WTC11 (cell line): ENCODE data around the gene CDC25B. TPM values are rescaled to one million over a fixed set of nuclear protein-coding genes. Genes with fewer than 3 reads are reported as not detected.

ENCODE experiments used
- ATAC-seq: fragments of 200-7000 bp; cut with Tn5 transposase; 2 replicates; pipeline ENCODE4 v1.10.0; 2021; ENCODE audit warnings: mild to moderate bottlenecking, moderate library complexity
- CTCF ChIA-PET: fragments of 300-600 bp; sonication (Branson Sonifier 250); formaldehyde crosslinking; loops from one replicate; lab custom pipeline; 2021; ENCODE audit warnings: antibody characterized with exemption; lab: Charles Lee
- POLR2A ChIA-PET: fragments of 350-600 bp; sonication (Branson Sonifier 250); formaldehyde crosslinking; loops from one replicate; lab custom pipeline; 2021; ENCODE audit warnings: antibody characterized with exemption; lab: Charles Lee
- DNase-seq: peaks from one replicate; pipeline ENCODE4 v3.0.0; 2021; ENCODE audit warnings: low spot score
- H3K27ac Mint-ChIP-seq: 2 replicates; pipeline ENCODE4 v1.8.0; 2021; ENCODE audit warnings: mixed read lengths
- H3K27me3 Mint-ChIP-seq: 2 replicates; pipeline ENCODE4 v1.8.0; 2021; ENCODE audit warnings: low read depth, mild to moderate bottlenecking, moderate library complexity, mixed read lengths
- H3K36me3 Mint-ChIP-seq: 2 replicates; pipeline ENCODE4 v1.8.0; 2021; ENCODE audit warnings: mixed read lengths
- H3K4me1 Mint-ChIP-seq: 2 replicates; pipeline ENCODE4 v1.8.0; 2022; ENCODE audit warnings: mixed read lengths
- H3K4me3 Mint-ChIP-seq: 2 replicates; pipeline ENCODE4 v1.8.0; 2021; ENCODE audit warnings: mild to moderate bottlenecking, moderate library complexity, mixed read lengths
- H3K9me3 Mint-ChIP-seq: 2 replicates; pipeline ENCODE4 v1.8.0; 2021; ENCODE audit warnings: mixed read lengths
- CREB1 ChIP-seq: sonication (generic); formaldehyde crosslinking; IDR thresholded peaks from 2 replicates; pipeline ENCODE4 v1.8.0; 2023; ENCODE audit warnings: mild to moderate bottlenecking, missing genetic modification reagents
- GABPB1 ChIP-seq: sonication (generic); formaldehyde crosslinking; IDR thresholded peaks from 2 replicates; pipeline ENCODE4 v1.8.1; 2023; ENCODE audit warnings: mild to moderate bottlenecking, missing genetic modification reagents
- GRHL2 ChIP-seq: fragments of 250-450 bp; sonication (Bioruptor Pico); IDR thresholded peaks from 2 replicates; pipeline ENCODE4 v1.8.0; 2022; ENCODE audit warnings: mild to moderate bottlenecking, moderate library complexity; ENCODE audit not compliant: insufficient replicate concordance, severe bottlenecking
- KAT7 ChIP-seq: sonication (generic); formaldehyde crosslinking; IDR thresholded peaks from 2 replicates; pipeline ENCODE4 v1.8.1; 2023; ENCODE audit warnings: missing genetic modification reagents, mild to moderate bottlenecking, borderline replicate concordance
- NFYB ChIP-seq: sonication (generic); formaldehyde crosslinking; conservative IDR thresholded peaks from 2 replicates; pipeline ENCODE4 v1.8.0; 2022; ENCODE audit warnings: low read depth, missing genetic modification reagents
- NR2C2 ChIP-seq: sonication (generic); formaldehyde crosslinking; IDR thresholded peaks from 2 replicates; pipeline ENCODE4 v1.8.0; 2022; ENCODE audit warnings: mild to moderate bottlenecking, missing genetic modification reagents
- ZNF423 ChIP-seq: fragments of 250-450 bp; sonication (Bioruptor Pico); IDR thresholded peaks from 2 replicates; pipeline ENCODE4 v2.1.2; 2022; ENCODE audit warnings: mild to moderate bottlenecking, moderate library complexity
- total RNA-seq: library from RNA; stranded (reverse); gene quantifications from 3 replicates; pipeline ENCODE4 v1.2.3, GENCODE V29; 2021
- TF ChIP-seq, protein P1 (sequence below): fragments of 200-600 bp; IDR thresholded peaks from 2 replicates; pipeline ENCODE4 v1.8.0; 2022; ENCODE audit warnings: antibody characterized with exemption
- TF ChIP-seq, protein P2 (sequence below): sonication (generic); formaldehyde crosslinking; IDR thresholded peaks from 2 replicates; pipeline ENCODE4 v1.8.1; 2023; ENCODE audit warnings: mild to moderate bottlenecking, missing genetic modification reagents
- TF ChIP-seq, protein P3 (sequence below): sonication (generic); formaldehyde crosslinking; IDR thresholded peaks from 2 replicates; pipeline ENCODE4 v1.8.0; 2022; ENCODE audit warnings: mild to moderate bottlenecking, missing genetic modification reagents
- TF ChIP-seq, protein P4 (sequence below): fragments of 250-450 bp; sonication (Bioruptor Pico); IDR thresholded peaks from 2 replicates; pipeline ENCODE4 v1.9.0; 2021; ENCODE audit warnings: mild to moderate bottlenecking

CDC25B gene
- total RNA-seq, 1 experiment from 2014 or later, result 37.4 TPM

DNA sequence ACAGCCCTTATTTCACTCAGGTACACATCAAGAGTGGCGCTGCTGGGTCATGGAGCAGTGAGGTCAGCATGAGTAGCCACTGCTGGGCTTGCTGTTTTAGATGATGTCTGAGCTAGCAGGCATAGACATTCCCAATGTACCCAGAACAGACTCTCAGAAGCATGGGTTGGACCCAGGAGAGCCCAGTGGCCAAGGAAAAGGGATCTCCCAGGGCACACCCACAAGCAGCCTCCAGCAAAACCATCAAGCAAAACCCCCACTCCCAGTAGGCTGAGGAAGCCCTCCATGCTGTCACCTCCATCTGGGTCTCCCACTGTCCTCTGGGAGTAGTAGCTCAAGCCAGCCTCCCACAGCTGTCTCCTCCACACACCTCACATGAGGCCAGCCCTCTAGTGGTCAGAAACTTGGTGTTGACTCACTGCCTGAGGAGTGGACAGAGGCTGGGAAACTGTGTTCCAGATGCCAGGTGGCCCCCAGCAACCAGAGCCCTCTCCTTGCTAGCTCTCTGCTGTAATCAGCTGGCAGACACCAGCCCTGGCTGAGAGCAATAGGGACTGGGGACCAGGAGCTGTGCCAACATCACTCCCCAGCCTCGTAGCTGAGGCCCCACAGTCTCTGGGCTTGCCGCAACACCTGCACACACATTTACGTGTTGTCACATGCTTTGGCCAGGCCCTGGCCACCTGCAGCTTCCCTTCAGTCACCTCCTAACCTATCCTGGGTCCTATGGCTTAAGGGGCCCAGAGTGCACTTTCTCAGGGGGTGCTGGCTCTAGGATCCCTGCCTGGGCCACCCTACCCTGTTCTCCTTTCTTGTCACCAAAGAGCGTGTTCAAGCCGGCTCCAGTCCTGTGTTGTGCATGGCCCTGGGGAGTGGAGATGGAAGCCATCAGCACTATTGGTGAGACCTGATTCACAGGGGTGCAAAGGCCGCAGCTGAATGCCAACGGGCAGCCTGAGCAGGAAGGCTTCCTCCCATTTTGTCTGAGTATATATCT is 22.3 kb downstream of the CDC25B start:
- Mint-ChIP-seq H3K27ac (peak overlapping the region; percentile 11; the same call in 1 of the 2 replicates), H3K36me3 (no peaks in the 10 kb centered on the region), H3K4me1 (peaks cover 28% of the 10 kb centered on the region), H3K9me3 (no peaks in the 10 kb centered on the region), H3K27me3 (no peaks in the 10 kb centered on the region), H3K4me3 (no peak overlapping the region)
- TF ChIP-seq NFYB (CRISPR knock-in tag) (no peak), ZNF423 (CRISPR knock-in tag) (no peak), GABPB1 (peak; percentile 56; the same call in 1 of the 2 replicates), KAT7 (CRISPR knock-in tag) (no peak), NR2C2 (CRISPR knock-in tag) (no peak)
- TF ChIP-seq, protein P1, sequence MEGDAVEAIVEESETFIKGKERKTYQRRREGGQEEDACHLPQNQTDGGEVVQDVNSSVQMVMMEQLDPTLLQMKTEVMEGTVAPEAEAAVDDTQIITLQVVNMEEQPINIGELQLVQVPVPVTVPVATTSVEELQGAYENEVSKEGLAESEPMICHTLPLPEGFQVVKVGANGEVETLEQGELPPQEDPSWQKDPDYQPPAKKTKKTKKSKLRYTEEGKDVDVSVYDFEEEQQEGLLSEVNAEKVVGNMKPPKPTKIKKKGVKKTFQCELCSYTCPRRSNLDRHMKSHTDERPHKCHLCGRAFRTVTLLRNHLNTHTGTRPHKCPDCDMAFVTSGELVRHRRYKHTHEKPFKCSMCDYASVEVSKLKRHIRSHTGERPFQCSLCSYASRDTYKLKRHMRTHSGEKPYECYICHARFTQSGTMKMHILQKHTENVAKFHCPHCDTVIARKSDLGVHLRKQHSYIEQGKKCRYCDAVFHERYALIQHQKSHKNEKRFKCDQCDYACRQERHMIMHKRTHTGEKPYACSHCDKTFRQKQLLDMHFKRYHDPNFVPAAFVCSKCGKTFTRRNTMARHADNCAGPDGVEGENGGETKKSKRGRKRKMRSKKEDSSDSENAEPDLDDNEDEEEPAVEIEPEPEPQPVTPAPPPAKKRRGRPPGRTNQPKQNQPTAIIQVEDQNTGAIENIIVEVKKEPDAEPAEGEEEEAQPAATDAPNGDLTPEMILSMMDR, result peak; percentile 43
- TF ChIP-seq, protein P2, sequence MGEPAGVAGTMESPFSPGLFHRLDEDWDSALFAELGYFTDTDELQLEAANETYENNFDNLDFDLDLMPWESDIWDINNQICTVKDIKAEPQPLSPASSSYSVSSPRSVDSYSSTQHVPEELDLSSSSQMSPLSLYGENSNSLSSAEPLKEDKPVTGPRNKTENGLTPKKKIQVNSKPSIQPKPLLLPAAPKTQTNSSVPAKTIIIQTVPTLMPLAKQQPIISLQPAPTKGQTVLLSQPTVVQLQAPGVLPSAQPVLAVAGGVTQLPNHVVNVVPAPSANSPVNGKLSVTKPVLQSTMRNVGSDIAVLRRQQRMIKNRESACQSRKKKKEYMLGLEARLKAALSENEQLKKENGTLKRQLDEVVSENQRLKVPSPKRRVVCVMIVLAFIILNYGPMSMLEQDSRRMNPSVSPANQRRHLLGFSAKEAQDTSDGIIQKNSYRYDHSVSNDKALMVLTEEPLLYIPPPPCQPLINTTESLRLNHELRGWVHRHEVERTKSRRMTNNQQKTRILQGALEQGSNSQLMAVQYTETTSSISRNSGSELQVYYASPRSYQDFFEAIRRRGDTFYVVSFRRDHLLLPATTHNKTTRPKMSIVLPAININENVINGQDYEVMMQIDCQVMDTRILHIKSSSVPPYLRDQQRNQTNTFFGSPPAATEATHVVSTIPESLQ (CRISPR knock-in tag), result no peak
- TF ChIP-seq, protein P3, sequence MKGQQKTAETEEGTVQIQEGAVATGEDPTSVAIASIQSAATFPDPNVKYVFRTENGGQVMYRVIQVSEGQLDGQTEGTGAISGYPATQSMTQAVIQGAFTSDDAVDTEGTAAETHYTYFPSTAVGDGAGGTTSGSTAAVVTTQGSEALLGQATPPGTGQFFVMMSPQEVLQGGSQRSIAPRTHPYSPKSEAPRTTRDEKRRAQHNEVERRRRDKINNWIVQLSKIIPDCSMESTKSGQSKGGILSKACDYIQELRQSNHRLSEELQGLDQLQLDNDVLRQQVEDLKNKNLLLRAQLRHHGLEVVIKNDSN (CRISPR knock-in tag), result no peak
- TF ChIP-seq, protein P4, sequence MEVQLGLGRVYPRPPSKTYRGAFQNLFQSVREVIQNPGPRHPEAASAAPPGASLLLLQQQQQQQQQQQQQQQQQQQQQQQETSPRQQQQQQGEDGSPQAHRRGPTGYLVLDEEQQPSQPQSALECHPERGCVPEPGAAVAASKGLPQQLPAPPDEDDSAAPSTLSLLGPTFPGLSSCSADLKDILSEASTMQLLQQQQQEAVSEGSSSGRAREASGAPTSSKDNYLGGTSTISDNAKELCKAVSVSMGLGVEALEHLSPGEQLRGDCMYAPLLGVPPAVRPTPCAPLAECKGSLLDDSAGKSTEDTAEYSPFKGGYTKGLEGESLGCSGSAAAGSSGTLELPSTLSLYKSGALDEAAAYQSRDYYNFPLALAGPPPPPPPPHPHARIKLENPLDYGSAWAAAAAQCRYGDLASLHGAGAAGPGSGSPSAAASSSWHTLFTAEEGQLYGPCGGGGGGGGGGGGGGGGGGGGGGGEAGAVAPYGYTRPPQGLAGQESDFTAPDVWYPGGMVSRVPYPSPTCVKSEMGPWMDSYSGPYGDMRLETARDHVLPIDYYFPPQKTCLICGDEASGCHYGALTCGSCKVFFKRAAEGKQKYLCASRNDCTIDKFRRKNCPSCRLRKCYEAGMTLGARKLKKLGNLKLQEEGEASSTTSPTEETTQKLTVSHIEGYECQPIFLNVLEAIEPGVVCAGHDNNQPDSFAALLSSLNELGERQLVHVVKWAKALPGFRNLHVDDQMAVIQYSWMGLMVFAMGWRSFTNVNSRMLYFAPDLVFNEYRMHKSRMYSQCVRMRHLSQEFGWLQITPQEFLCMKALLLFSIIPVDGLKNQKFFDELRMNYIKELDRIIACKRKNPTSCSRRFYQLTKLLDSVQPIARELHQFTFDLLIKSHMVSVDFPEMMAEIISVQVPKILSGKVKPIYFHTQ, result no peak
- peak; percentile 75 for DNase-seq
- ChIA-PET POLR2A (interaction anchor here (0.6 to 1.7 kb wide), 5 partner anchors 19 to 69 kb away, joined by 3 to 8 read pairs (median 4); partner anchors contain the start of gene SPEF1), CTCF (interaction anchor here (0.6 to 6.6 kb wide), 28 partner anchors 10 to 253 kb away, joined by 3 to 92 read pairs (median 5); partner anchors contain the start of genes ADAM33, ADISSP, CDC25B and CENPB)
- peak; percentile 43 for ATAC-seq

DNA sequence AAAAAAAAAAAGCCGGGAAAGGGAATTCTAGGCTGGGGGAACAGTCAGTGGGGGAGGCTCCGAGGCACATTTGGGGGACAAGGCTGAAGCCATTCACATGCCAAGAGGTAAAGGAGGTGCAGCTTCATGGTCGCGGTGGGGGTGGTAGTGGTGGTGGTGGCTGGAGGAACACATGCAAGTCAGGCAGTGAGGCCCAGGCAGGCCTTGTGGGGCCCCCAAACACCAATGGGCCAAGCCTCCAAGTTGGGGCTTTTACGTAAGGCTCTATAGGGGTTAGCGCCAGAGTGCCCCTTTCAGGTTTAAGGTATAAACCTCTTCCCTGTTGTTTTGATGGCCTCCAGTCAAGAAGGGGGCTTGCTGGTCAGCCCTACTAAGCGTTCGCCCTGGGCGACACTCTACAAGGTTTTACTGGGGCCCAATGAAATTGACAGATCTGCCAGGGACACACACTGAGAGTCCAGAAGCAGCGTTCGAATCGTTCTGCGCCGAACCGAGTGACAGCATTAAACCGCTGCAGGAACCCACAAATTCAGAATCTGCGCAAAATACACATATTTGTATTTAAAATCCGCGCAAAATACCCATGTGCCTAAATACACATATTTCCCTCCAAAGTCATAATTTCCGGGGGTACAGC is 23.4 kb downstream of the CDC25B start:
- CTCF ChIA-PET, result interaction anchor here (0.8 to 6.6 kb wide), 15 partner anchors 9 to 253 kb away, joined by 3 to 92 read pairs (median 15); partner anchors contain the start of genes ADISSP, CDC25B, CENPB and SPEF1
- Mint-ChIP-seq H3K27ac (peak overlapping the region; percentile 63; the same call in 1 of the 2 replicates), H3K4me1 (peaks cover 28% of the 10 kb centered on the region)
- DNase-seq, result no peak
- TF ChIP-seq GRHL2 (CRISPR knock-in tag), result no peak
- 0 out of 2 replicates have a peak, but pooled peaks have one; percentile 7 for TF ChIP-seq CREB1
- TF ChIP-seq, all 79 proteins: peak for 1
- no peaks in the 10 kb centered on the region for H3K36me3 Mint-ChIP-seq
- no peaks in the 10 kb centered on the region for H3K27me3 Mint-ChIP-seq
- POLR2A ChIA-PET, result interaction anchor here (0.6 to 1.7 kb wide), 6 partner anchors 19 to 70 kb away, joined by 3 to 8 read pairs (median 4); partner anchors contain the start of gene SPEF1
- H3K9me3 Mint-ChIP-seq, result no peaks in the 10 kb centered on the region
- no peak for ATAC-seq
- H3K4me3 Mint-ChIP-seq, result peak overlapping the region; percentile 64
